ENCODE measurements around the gene ZNF281.
A peak's percentile ranks its signal among the peaks of the same experiment; 100 is the strongest.

ZNF281 gene

DNA sequence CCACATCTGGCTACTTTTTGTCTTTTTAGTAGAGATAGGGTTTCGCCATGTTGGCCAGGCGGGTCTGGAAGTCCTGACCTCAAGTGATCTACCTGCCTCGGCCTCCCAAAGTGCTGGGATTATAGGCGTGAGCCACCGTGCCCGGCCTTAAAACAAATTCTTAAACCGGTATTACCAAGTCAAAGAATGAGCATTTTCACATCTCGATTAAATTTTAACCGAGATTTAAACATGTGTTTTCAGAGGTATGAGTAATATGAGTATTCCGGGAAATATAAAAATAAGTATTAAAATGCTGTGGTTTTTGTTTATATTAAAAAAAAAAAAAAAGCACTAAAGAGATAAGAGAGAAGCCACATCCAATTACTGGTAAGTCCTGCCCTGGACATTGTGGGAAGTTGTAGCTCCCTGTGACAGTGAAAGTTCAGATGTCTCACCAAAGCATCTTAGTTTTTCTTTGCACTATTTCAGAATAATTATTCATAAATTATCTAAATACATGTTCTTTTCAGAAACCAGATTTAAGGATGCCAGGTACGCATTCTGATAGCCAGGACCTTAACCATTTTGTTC is 24.9 kb downstream of the ZNF281 start:
- DNase-seq: no peak

DNA sequence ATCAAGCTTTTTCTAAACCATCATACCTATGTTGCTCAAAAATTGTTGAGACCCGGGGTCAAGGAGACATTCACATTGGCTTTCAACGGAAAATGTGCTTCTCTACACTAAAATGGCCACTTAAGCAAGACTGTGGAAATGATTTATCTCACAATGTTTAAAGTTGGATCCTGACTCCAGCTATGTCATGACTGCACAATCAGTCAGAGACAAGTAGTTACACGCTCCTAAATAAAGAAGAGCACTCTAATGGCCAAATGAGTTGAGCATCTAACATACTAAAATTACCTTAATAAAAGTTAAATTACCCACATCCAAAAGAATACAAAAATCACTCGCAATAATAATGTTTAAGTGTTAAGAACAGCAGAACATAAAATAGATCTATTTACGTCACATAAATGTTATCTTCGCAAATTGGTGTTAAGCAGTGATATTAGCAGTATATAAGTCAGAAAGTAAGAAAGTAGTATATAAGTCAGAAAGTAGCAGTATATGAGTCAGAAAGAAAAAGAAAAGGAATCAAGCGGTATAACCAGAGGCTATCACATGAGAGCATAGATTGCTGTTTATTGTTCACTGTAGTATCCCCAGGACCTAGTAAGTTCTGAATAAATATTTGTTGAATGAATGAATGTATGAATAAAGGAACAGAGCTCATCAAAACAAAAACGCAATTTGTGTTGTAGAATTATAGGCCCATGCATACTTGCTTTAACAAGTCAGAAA is 28.4 kb downstream of the ZNF281 start:
- DNase-seq: no peak

GRCh38 chr1:200380589-200381021 is 29.2 kb downstream of the ZNF281 start:
- DNase-seq: no peak

DNA sequence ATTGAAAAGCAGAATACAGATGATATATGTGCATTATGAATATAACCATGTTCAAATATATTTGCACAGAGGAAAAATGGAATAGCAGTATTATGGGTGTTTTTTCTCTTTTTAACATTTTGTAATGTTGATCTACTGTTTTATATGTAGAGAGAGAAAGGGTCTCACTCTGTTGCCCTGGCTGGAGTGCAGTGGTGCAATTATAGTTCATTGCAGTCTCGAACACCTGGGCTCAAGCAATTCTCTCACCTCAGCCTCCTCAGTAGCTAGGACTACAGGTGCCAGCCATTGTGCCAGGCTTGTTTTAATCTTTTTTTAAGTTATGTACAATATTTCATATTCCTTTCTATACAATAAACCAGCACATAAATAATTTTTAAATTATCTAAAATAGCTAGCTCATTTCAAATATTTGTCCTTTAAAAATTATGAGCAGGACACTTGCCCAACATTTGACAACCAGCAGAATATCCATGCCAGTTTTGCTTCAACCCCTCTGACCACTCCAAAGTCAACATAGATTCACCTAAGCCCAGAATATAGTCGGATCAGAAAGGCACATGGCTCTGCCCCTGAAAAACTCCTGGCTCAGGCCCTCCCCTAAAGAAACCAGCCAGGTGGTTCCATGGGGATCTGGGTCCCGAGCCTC is 29.8 kb downstream of the ZNF281 start:
- DNase-seq: no peak

DNA sequence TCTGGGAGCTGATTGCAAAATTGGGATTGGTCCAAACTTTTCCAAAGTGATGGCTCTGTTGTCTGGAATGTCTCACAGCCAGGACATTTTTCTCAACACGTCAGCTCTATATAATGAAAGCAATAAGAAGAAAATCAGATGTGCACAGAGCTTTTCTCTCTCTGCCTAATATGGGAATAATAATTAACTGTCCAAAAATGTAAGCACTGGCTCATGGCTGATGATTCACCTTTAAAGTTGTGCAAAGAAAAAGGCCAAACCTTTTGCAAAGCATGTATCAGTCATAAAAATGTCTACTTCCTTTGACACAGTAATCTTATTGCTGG is 30.4 kb downstream of the ZNF281 start:
- no peak for DNase-seq

GRCh38 chr1:200378096-200378495 is 31.7 kb downstream of the ZNF281 start:
- DNase-seq: no peak

DNA sequence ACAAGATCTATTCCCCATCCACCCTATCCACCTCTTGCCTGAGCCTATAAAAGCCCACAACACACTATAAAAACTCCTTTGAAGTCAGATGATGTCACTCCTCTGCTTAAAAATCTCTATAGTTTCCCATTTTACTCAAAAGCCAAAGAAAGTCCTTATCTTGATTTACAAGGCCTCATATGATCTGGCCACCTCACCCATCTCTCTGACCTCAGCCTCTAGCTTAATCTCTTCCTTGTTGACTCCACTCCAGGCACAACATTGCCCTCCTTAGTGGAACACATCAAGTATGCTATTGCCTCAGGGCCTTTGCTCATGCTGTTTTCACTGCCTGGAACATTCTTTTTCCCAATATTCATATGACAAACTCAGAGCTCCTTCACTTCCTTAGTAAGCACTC is 33.3 kb downstream of the ZNF281 start:
- no peak for DNase-seq

DNA sequence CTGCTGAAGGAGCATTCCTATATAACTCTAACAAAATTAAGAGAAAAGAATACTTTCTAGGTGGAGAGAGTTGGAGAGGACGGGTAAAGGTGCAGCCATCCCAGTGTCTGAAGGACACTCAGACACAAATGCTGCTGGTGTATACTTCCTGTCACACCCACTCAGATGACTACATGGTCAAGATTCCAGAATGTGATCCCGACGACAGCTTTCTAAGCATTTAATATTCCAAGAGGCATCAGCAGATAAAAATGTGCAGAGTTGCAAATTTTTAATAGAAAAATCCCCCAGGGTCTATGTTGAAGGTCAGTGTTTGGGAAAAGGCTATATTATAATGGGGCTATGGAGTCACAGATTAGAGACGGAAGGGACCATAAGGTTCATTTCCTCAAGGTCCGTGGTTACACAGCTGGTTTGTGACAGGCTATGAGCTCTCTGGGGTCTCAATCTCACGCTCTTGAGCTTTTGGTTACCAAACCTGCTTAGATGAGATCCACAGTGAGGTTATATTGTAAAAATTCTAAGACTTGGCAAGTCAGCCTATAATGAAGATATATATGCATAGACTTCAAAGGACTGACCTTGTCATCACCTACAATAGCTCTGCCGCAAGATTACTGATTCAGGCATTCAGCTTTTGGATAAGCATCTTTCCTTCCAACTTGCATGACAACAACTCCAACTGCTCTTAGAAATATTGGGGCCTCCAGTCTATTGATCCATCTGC is 35.1 kb downstream of the ZNF281 start:
- no peak for DNase-seq

DNA sequence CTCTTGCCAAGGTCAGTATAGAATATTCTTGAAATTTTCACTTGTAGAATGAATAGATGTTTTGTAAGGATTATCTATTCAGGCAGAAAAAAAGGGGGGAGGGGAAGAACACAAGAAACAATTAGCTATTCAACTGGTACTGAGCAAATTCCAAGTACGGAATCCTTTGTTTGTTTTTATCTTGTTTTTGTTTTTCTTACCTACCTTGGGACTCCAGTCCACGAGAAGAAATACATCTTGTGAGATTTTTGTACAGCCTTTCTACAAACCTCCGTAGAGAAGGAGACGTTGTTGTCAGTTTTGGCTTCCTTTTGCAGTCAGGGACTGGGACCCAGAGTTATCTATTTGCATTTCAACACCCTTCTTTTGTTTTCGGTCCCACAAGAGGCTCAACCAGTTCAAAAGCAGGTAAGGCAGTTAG is 36.0 kb downstream of the ZNF281 start:
- DNase-seq: no peak

- no peak for DNase-seq
Observed at GRCh38 chr1:200372885-200373181, 37.0 kb downstream of the ZNF281 start.

DNA sequence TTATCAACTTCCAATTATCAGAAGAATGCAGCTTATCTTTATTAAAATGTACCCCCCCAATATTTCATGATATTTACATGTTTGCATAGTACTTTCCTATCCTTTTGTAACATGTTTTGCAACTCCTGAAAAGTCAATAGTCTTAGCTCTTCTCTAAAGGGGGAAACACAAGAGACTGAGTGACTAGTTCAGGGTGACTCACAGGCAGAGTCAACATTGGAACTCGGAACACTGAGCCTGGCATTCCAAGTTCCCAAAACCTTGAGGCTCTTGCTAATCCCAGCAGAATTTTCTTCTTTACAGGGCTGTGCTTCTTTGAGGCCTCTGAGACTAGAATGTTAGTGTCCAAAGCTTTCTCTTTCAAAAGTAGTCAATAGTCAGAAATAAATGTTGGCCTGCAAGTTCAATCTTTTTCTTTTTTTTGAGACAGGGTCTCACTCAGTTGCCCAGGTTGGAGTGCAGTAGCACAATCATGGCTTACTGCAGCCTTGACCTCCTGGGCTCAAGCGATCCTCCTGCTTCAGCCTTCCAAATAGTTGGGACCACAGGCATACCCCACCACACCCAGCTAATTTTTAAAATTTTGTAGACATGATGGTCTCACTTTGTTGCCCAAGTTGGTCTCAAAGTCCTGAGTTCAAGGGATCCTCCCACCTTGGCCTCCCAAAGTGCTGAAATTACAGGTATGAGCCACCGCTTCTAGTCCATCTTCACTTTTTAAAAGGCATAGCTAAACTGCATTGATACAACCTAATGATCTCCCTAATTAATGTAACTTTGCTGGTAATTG is 37.5 kb downstream of the ZNF281 start:
- no peak for DNase-seq

DNA sequence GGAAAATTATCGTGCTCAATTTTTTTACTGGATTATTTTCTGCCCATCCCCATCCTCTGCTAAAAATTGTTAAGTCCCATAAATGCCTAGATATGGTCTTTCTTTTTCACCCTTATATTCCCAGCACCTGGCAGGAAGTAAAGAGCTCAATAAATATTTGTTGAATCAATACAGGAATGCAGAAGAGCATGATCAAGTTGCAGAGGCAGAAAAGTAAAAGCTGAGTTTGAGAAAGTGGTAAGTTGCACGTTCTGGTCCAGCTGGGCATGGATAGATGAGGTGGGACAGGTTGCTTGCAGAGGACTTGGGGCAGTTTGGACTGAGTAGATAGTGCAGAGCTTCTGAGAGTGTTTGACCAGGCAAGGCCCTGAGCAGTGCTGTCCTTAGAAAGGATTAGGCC is 40.1 kb downstream of the ZNF281 start:
- DNase-seq: no peak

- DNase-seq: no peak
Observed at GRCh38 chr1:200369131-200369530, 40.7 kb downstream of the ZNF281 start.

DNA sequence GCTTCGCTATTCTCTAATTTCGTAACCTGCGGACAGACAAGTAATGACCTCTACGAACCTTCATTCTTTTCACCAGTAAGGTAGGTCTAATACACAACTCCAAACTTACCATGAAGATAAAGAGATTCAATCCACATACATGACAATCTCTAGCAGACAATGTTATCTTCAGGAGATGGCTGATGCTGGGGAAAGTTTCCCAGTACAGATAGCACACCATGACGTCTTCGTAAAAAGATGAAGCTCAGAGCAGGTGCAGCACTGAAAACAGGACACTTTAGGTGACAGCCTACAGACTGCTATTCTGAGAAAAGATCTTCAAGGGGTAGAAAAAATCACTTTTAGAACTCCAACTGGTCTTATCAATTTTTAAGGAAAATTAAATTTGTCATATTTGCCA is 41.3 kb downstream of the ZNF281 start:
- DNase-seq: no peak

DNA sequence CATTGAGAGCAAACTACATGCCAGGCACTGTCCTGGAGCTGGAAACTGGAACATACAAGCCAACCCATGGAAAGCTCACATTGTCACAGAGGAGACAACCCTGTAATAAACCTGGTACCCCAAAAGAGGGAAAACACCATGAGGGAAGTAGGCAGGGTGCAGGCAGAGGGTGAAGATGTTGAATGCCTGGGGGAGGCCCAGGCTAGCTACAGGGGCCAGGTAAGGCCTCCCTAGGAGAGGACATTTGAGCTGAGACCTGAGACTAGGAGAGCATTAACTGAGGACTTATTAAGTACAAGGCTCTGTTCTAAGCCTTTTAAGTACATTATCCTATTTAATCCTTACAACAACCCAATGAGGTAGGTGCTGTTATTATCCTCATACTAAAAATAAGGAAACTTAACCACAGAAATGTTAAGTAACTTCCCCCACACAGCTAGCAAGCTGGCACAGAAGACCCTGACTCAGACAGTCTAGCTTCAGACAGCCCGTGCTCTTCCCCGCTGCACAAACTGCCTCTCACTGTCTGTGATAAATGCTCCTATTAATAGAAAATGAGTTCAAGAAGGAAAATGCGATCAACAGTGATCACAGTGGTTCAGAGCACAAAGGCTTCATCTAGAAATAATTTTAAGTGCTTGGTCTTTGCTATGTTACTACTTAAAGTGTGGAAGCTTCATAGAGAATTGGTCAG is 41.8 kb downstream of the ZNF281 start:
- DNase-seq: peak; percentile 84

- peak; percentile 35 for DNase-seq
Observed at GRCh38 chr1:200366577-200367253, 43.1 kb downstream of the ZNF281 start.

- no peak for DNase-seq
Observed at GRCh38 chr1:200365897-200366426, 43.9 kb downstream of the ZNF281 start.

GRCh38 chr1:200364831-200365230 is 45.0 kb downstream of the ZNF281 start:
- DNase-seq: no peak

- DNase-seq: no peak
Observed at GRCh38 chr1:200364091-200364759, 45.6 kb downstream of the ZNF281 start.

DNA sequence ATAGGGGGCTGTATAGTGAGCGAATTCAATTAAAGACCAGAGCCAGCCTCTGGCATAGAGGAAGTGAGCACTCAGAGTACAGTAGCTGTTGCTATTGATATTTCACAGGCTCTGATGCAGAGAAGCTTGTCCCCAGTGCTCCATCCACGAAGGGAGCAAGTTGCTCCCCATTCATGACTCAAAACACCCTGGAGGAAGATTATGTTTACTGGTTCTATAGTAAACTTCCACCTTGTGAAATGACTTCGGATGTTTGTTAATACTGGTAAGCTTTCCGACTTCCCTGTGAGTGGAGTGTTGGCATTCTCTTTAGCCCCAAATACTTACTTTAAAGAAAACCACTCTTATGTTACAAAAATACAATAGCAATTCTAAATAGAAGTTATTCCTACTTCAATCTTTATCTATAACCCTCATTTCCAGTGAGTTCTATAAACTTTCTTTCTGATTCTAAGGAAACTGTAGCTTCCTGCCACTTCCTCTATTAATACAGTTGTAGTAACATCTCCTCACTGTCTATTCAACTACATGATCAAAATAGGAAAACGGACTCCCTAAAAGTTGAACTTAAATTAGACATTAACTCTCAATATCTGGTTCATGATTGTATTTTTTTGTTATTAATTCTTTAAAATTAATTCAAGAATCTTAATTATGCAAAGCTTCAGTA is 46.4 kb downstream of the ZNF281 start:
- peak; percentile 50 for DNase-seq

- DNase-seq: no peak
Observed at GRCh38 chr1:200362421-200362820, 47.4 kb downstream of the ZNF281 start.

All from MV-4-11 (cell line).